Stimulated activated CD4-positive, alpha-beta T cell treated with anti-CD3 and anti-CD28 coated beads, Interleukin-1b, Interleukin-23, amount 100 ng/mL, for 1 hour (primary cell): ENCODE results near the gene RPAP2.
"Not testable (repeated sequence)": the region's sequence is repeated elsewhere in the genome, so short reads cannot be mapped to it uniquely, and the experiment has no call there.

Experiments
- DNase-seq, 2 donors: peaks; one replicate each; pipeline ENCODE4 v3.0.0-alpha.2; 2020; ENCODE audit warnings: low read depth in 2 of 2

RPAP2 gene

GRCh38 chr1:92376345-92376744, 77.5 kb downstream of the RPAP2 start:
- no peak for DNase-seq

GRCh38 chr1:92377991-92378390, 79.1 kb downstream of the RPAP2 start:
- not testable (repeated sequence) for DNase-seq

GRCh38 chr1:92380867-92381266, 82.0 kb downstream of the RPAP2 start:
- DNase-seq: no peak

GRCh38 chr1:92393966-92394365, 95.1 kb downstream of the RPAP2 start:
- not testable (repeated sequence) for DNase-seq

GRCh38 chr1:92398519-92398918, 99.7 kb downstream of the RPAP2 start:
- no peak for DNase-seq

- no peak for DNase-seq
Measured at GRCh38 chr1:92399076-92399475, 100.2 kb downstream of the RPAP2 start.

GRCh38 chr1:92404661-92405060, 105.8 kb downstream of the RPAP2 start:
- DNase-seq: no peak

- DNase-seq: no peak
Measured at GRCh38 chr1:92408825-92409224, 110.0 kb downstream of the RPAP2 start.

GRCh38 chr1:92409946-92410549, 111.2 kb downstream of the RPAP2 start:
- no peak for DNase-seq

GRCh38 chr1:92410706-92411105, 111.8 kb downstream of the RPAP2 start:
- DNase-seq: peak in 1 of 2 donors; percentile 2

GRCh38 chr1:92411511-92411910, 112.7 kb downstream of the RPAP2 start:
- DNase-seq: no peak

GRCh38 chr1:92419642-92420041, 120.8 kb downstream of the RPAP2 start:
- DNase-seq: no peak

GRCh38 chr1:92424381-92424780, 125.5 kb downstream of the RPAP2 start:
- DNase-seq: no peak

GRCh38 chr1:92425617-92426016, 126.8 kb downstream of the RPAP2 start:
- DNase-seq: no peak

GRCh38 chr1:92430030-92430429, 131.2 kb downstream of the RPAP2 start:
- no peak for DNase-seq

- not testable (repeated sequence) for DNase-seq
Measured at GRCh38 chr1:92434572-92434971, 135.7 kb downstream of the RPAP2 start.

GRCh38 chr1:92439291-92439690, 140.4 kb downstream of the RPAP2 start:
- DNase-seq: no peak

- DNase-seq: no peak
Measured at GRCh38 chr1:92441316-92441696, 142.4 kb downstream of the RPAP2 start.

- no peak for DNase-seq
Measured at GRCh38 chr1:92441697-92442342, 143.0 kb downstream of the RPAP2 start.

GRCh38 chr1:92442351-92442750, 143.5 kb downstream of the RPAP2 start:
- DNase-seq: no peak

GRCh38 chr1:92443893-92444292, 145.0 kb downstream of the RPAP2 start:
- no peak for DNase-seq

- DNase-seq: no peak
Measured at GRCh38 chr1:92444351-92444750, 145.5 kb downstream of the RPAP2 start.

- no peak for DNase-seq
Measured at GRCh38 chr1:92445865-92446264, 147.0 kb downstream of the RPAP2 start.

- no peak for DNase-seq
Measured at GRCh38 chr1:92446546-92446945, 147.7 kb downstream of the RPAP2 start.
